D341Med (cell line): ENCODE results near the gene PARD3.
"Not testable (repeated sequence)": the region's sequence is repeated elsewhere in the genome, so short reads cannot be mapped to it uniquely, and the experiment has no call there.

ENCODE experiments used
- DNase-seq: peaks from one replicate; pipeline ENCODE4 v3.0.0; 2012; ENCODE audit warnings: low spot score

The PARD3 gene

GRCh38 chr10:34098821-34099567, 716.1 kb downstream of the PARD3 start:
- DNase-seq: no peak

GRCh38 chr10:34097682-34098081, 717.4 kb downstream of the PARD3 start:
- DNase-seq: no peak

GRCh38 chr10:34094961-34095360, 720.1 kb downstream of the PARD3 start:
- no peak for DNase-seq

- DNase-seq: no peak
These were observed 720.9 kb downstream of the PARD3 start for GRCh38 chr10:34094146-34094696.

- no peak for DNase-seq
These were observed 722.2 kb downstream of the PARD3 start for GRCh38 chr10:34092891-34093290.

- DNase-seq: no peak
These were observed 723.4 kb downstream of the PARD3 start for GRCh38 chr10:34091635-34092195.

- DNase-seq: no peak
These were observed 725.8 kb downstream of the PARD3 start for GRCh38 chr10:34089253-34089652.

- no peak for DNase-seq
These were observed 726.8 kb downstream of the PARD3 start for GRCh38 chr10:34088208-34088794.

GRCh38 chr10:34087095-34087418, 728.0 kb downstream of the PARD3 start:
- DNase-seq: no peak

GRCh38 chr10:34083567-34083966, 731.5 kb downstream of the PARD3 start:
- DNase-seq: no peak

GRCh38 chr10:34081948-34082347, 733.1 kb downstream of the PARD3 start:
- no peak for DNase-seq

GRCh38 chr10:34081347-34081743, 733.8 kb downstream of the PARD3 start:
- no peak for DNase-seq

- DNase-seq: no peak
These were observed 734.4 kb downstream of the PARD3 start for GRCh38 chr10:34080485-34081346.

- DNase-seq: no peak
These were observed 735.2 kb downstream of the PARD3 start for GRCh38 chr10:34079702-34080484.

GRCh38 chr10:34078745-34079470, 736.2 kb downstream of the PARD3 start:
- no peak for DNase-seq

GRCh38 chr10:34078017-34078744, 736.9 kb downstream of the PARD3 start:
- DNase-seq: no peak

GRCh38 chr10:34076443-34076842, 738.7 kb downstream of the PARD3 start:
- no peak for DNase-seq

GRCh38 chr10:34075254-34075926, 739.7 kb downstream of the PARD3 start:
- DNase-seq: no peak

GRCh38 chr10:34074051-34074450, 741.0 kb downstream of the PARD3 start:
- DNase-seq: no peak

GRCh38 chr10:34067741-34068140, 747.4 kb downstream of the PARD3 start:
- not testable (repeated sequence) for DNase-seq
